DOHH2 (cell line): Measurements from ENCODE around the gene ERC2.

Source experiments
- CTCF ChIP-seq: fragments of 200-600 bp; sonication (generic); IDR thresholded peaks from one replicate; pipeline ENCODE4 v1.5.1; 2014; ENCODE audit warnings: antibody characterized with exemption, mild to moderate bottlenecking, low read depth, low read length; ENCODE audit not compliant: poor library complexity, severe bottlenecking
- EZH2phosphoT487 ChIP-seq: fragments of 200-600 bp; sonication (generic); IDR thresholded peaks from 2 replicates; pipeline ENCODE4 v1.6.1; 2017; ENCODE audit warnings: borderline replicate concordance, mild to moderate bottlenecking, antibody characterized with exemption, low read length, moderate library complexity, mixed read lengths

GRCh38 chr3:55574671-55575070, 893.6 kb downstream of the ERC2 start:
- TF ChIP-seq CTCF (no peak), EZH2phosphoT487 (no peak)
